Suprapubic skin (tissue), 4 donors: ENCODE measurements around the gene RGMA.
"Not testable (repeated sequence)": the region's sequence is repeated elsewhere in the genome, so short reads cannot be mapped to it uniquely, and the experiment has no call there.

Source experiments
- EP300 ChIP-seq: sonication (generic); formaldehyde crosslinking; IDR thresholded peaks from one replicate; pipeline ENCODE4 v1.6.1; 2017; ENCODE audit warnings: antibody characterized with exemption
- POLR2A ChIP-seq, 2 donors: fragments of 450-650 bp; IDR thresholded peaks; one replicate each; pipeline ENCODE4 v1.6.1; 2017; ENCODE audit warnings: antibody characterized with exemption in 2 of 2, mild to moderate bottlenecking in 2 of 2, moderate library complexity in 2 of 2
- POLR2AphosphoS5 ChIP-seq, 3 donors: sonication (generic); formaldehyde crosslinking; IDR thresholded peaks; one replicate each; pipeline ENCODE4 v1.6.1; 2017; ENCODE audit warnings: antibody characterized with exemption in 3 of 3
- TF ChIP-seq, protein P1 (sequence below), 2 donors: fragments of 200-600 bp in 1 of 2; fragments of 450-650 bp in 1 of 2; sonication (generic) in 1 of 2; IDR thresholded peaks; one replicate each; pipeline ENCODE4 v1.5.1; 2016 to 2019; ENCODE audit warnings: antibody characterized with exemption in 2 of 2, mild to moderate bottlenecking in 1 of 2, moderate library complexity in 1 of 2

DNA sequence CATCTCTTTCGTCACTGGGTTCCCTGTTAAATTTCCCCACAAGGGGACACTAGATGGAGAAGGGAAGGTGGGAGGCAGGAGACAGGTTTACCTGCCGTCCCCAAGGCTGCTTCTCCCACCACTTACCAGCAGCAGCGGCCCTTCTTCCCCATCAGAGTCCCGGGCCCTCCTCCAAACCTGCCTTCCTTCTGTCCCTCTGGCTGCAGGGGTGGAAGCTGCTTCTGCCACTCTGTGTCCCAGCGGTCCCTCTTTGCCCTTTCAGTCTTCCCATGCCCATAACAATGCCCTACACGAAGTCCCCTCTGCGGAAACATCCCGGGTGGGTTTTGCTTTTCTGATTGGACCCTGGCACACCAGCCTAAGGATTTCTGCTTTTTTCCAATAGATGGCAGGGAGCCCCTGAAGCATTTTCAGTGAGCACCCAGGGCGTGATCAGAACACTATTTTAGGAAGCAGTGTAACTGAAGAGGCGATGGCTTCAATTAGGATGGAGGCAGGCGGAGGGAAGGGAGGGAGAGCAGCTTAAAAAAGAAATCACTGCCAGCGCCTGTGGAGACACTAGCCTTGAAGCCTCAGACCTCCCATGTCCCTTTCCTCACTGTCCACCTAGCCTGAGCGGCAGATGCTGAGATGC is 26.3 kb downstream of the RGMA start:
- TF ChIP-seq, protein P1, sequence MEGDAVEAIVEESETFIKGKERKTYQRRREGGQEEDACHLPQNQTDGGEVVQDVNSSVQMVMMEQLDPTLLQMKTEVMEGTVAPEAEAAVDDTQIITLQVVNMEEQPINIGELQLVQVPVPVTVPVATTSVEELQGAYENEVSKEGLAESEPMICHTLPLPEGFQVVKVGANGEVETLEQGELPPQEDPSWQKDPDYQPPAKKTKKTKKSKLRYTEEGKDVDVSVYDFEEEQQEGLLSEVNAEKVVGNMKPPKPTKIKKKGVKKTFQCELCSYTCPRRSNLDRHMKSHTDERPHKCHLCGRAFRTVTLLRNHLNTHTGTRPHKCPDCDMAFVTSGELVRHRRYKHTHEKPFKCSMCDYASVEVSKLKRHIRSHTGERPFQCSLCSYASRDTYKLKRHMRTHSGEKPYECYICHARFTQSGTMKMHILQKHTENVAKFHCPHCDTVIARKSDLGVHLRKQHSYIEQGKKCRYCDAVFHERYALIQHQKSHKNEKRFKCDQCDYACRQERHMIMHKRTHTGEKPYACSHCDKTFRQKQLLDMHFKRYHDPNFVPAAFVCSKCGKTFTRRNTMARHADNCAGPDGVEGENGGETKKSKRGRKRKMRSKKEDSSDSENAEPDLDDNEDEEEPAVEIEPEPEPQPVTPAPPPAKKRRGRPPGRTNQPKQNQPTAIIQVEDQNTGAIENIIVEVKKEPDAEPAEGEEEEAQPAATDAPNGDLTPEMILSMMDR (IDR thresholded peaks at IDR 0.05) = not testable (repeated sequence)
- not testable (repeated sequence) for TF ChIP-seq POLR2A (IDR thresholded peaks at IDR 0.05); EP300; POLR2AphosphoS5 (IDR thresholded peaks at IDR 0.05)
